ENCODE data around the gene TTC16. TPM values are rescaled to one million over a fixed set of nuclear protein-coding genes. Genes with fewer than 3 reads are reported as not detected.

The TTC16 gene
- total RNA-seq, 1 experiment from 2014 or later, result not detected

- no peak overlapping the region for H3K23ac ChIP-seq (ENCODE audit: insufficient read length, low read depth, low read length)
- no peak overlapping the region for H2BK120ac ChIP-seq (ENCODE audit: low read depth, low read length, poor library complexity, severe bottlenecking)
- no peak overlapping the region for H3K56ac ChIP-seq (ENCODE audit: insufficient read length, low read depth, low read length)
- H3K4me1 ChIP-seq (ENCODE audit: insufficient read depth, low read length), result no peaks in the 10 kb centered on the region
- H3K4ac ChIP-seq (ENCODE audit: low read depth, low read length), result no peak overlapping the region
- H4K8ac ChIP-seq (replicated peaks; ENCODE audit: insufficient read length, low read depth, low read length), result no peak overlapping the region
- H4K91ac ChIP-seq (ENCODE audit: insufficient read length, low read depth, low read length), result no peak overlapping the region
- Mint-ChIP-seq H3K27me3 (ENCODE audit: low read depth) (no peaks in the 10 kb centered on the region), H3K36me3 (ENCODE audit: insufficient read depth in 1 of 3, low read depth in 3 of 3) (peaks cover 23 to 55% (median 28%) of the 10 kb centered on the region in 3 experiments; a peak in 6 of 7 replicates), H3K4me3 (no peak overlapping the region), H3K4me1 (no peaks in the 10 kb centered on the region), H3K9me3 (no peaks in the 10 kb centered on the region), H3K27ac (no peak overlapping the region)
- no peak for TF ChIP-seq CTCF (conservative IDR thresholded peaks at IDR 0.05)
- H2AK5ac ChIP-seq (ENCODE audit: insufficient read length, low read length), result no peak overlapping the region
- H3K14ac ChIP-seq (ENCODE audit: insufficient read depth, low read length), result no peak overlapping the region
- no peak overlapping the region for H2BK20ac ChIP-seq (ENCODE audit: low read depth, low read length, poor library complexity, severe bottlenecking)
- H3K9ac ChIP-seq (ENCODE audit: extremely low read depth, insufficient read length, low read length), result no peak overlapping the region
- no CpG with 5 or more reads among the region's 11 CpGs for WGBS (ENCODE audit: extremely low coverage, insufficient read length, low lambda C conversion rate)
- H3K27me3 ChIP-seq (ENCODE audit: insufficient read depth, low read length), result no peaks in the 10 kb centered on the region
- H3K18ac ChIP-seq (ENCODE audit: insufficient read length, low read depth, low read length), result no peak overlapping the region
- DNase-seq, result no peak
- H3K27ac ChIP-seq (ENCODE audit: insufficient read length, low read depth, low read length), result no peak overlapping the region
- no peak overlapping the region for H3T11ph ChIP-seq (ENCODE audit: low read length)
- no peak overlapping the region for H2BK5ac ChIP-seq (ENCODE audit: insufficient read length, low read length)
- no peaks in the 10 kb centered on the region for H3K9me3 ChIP-seq (ENCODE audit: control insufficient read depth, low read depth, low read length)
- no peaks in the 10 kb centered on the region for H3K79me2 ChIP-seq (ENCODE audit: insufficient read depth, low read length)
- no peak overlapping the region for H2BK15ac ChIP-seq (ENCODE audit: low read depth, low read length)
- no peaks in the 10 kb centered on the region for H4K20me1 ChIP-seq (ENCODE audit: control insufficient read depth, insufficient read depth, insufficient read length)
- H4K5ac ChIP-seq (ENCODE audit: insufficient read length, low read depth, low read length), result no peak overlapping the region
- H3K4me2 ChIP-seq (ENCODE audit: insufficient read depth, insufficient read length, low read length), result no peak overlapping the region
- no peaks in the 10 kb centered on the region for H3K23me2 ChIP-seq (ENCODE audit: insufficient read length, low read depth, low read length, poor library complexity, severe bottlenecking)
- H2AFZ ChIP-seq (ENCODE audit: low read length), result no peak overlapping the region
- no peak overlapping the region for H2BK12ac ChIP-seq (ENCODE audit: insufficient read length, low read depth, low read length)
- H3K79me1 ChIP-seq (ENCODE audit: insufficient read depth, low read depth, low read length, poor library complexity, severe bottlenecking), result no peaks in the 10 kb centered on the region
Observed at GRCh38 chr9:127680226-127680625, 35.7 kb upstream of the TTC16 start.
